GM21529 (cell line): Measurements from ENCODE around the gene LRRTM1.

Experiments used
- ATAC-seq: cut with Tn5 transposase; IDR thresholded peaks from one replicate; pipeline ENCODE4 v1.9.1; 2021; ENCODE audit not compliant: unreplicated experiment

LRRTM1 gene

GRCh38 chr2:80252294-80252986, 52.1 kb downstream of the LRRTM1 start:
- no peak for ATAC-seq
